HG02973 (cell line): ENCODE data around the gene VPS37C.
"Not testable (repeated sequence)": the region's sequence is repeated elsewhere in the genome, so short reads cannot be mapped to it uniquely, and the experiment has no call there.

Experiments
- ATAC-seq: cut with Tn5 transposase; IDR thresholded peaks from one replicate; pipeline ENCODE4 v1.9.1; 2021; ENCODE audit warnings: moderate library complexity; ENCODE audit not compliant: unreplicated experiment

Gene VPS37C

DNA sequence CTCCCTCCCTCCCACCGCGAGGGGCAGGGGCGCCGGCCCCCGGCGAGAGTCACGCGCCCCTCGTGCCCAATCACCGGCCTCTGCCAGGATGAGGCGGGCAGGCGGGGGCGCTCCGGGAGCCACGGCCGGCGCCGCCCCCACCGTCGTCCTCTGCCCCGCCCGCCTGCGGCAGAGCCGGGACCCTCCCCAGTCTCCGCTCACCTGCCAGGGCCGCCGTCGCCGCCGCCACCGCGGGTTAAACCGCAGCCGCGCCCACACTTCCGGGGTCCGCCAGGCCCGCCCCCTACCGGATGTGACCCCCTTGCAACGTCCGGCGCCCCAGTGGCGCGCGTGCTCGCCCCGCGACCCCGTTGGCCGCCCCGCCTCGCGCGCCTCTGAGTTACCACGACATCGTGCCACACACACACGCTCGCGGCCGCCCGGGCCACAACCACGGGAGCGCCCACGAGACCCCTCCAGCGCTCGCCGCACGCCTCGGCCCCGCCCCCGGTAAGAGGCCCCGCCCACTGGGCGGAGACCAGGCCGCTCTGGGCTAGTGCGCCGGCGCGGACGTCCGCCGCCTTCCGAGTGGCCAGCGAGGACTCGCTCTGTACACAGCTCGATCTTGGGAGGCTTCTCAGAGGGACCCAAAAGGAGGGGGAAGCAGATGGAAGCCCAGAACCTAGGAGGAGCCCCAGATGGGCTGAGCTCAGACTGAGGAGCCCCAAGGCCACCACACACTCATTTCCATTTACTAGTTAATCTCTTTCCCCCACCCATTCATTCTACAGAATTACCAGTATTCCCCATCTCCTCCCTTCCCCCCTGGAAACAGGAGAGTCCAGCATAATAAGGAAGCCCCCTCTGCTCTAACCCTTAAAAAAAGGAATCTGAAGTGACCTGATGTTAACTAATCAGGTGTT lies at the start of gene VPS37C:
Gene VPS37C (minus strand): TSS at position 237 of the 902 bp plus-strand sequence. CDS start 22,597 bp downstream, outside the sequence.
- ATAC-seq = peak; percentile 53

- not testable (repeated sequence) for ATAC-seq
Measured at GRCh38 chr11:61210629-61211028, 49.4 kb upstream of the VPS37C start.

- ATAC-seq = not testable (repeated sequence)
Measured at GRCh38 chr11:61207636-61208310, 46.5 kb upstream of the VPS37C start.

DNA sequence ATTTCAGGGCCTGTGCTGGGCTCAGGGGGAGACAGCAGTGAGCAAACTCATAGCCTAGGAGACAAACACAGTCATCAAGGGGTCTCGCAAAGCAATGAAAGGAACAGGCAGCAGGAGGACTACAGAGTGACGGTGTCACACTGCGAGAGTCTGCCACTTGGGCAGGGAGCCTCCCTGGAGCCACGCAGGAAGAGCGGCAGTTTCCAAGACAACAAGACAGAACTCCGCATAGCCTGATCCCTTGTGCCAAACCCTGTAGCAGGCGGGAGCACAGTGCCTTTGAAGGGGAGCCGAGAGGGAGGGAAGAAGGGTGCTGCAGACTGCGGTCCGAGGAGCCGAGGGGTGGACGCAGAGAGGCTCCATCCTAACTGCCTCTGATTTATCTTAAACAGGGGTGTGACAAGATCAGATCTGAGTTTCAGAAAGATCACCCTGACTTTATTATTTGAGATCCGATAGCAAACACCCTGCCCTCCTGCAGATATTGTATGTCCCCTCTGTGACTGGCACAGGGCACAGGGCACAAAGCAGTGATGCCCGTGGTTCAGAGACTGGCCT lies 43.4 kb upstream of the VPS37C start:
- ATAC-seq = not testable (repeated sequence)

GRCh38 chr11:61203873-61204272 lies 42.6 kb upstream of the VPS37C start:
- not testable (repeated sequence) for ATAC-seq

DNA sequence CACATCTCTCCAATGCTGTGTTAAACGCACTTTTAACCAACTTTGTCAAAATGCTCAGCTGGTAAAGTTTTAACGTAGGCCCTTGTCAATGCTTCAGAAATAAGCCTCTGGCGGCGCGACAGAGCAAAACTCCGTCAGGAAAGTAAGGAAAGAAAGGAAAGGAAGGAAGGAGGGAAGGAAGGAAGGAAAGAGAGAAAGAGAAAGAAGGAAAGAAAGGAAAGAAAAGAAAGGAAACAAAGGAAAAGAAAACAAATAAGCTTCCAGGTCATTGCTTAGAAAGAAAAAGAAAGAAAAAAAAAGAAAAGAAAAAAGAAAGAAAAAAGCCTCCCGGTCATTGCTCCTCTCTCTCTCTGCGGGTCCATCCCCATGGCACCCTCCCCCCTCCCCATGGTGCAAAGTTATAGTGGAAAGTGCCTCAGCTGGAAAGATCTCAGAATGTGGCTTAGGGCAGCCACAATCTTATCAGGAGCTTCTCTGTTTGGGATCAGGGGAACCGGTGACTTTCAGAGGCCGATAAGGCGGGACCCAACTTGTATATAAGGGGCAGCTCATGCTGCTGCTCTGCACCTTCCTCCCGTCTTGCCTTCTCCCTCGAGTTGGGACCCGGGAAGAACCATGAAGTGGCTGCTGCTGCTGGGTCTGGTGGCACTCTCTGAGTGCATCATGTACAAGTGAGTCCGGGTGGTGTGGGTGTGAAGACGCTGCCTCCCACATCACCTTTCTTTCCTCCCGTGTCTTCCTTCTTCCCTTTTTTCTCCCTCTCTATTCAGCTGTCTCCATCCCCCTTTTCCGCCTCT lies 41.9 kb upstream of the VPS37C start, which contains the start of gene PGA3:
Gene PGA3 (plus strand): TSS at position 566 of the 797 bp plus-strand sequence. CDS start 50 bp downstream, at position 616.
- ATAC-seq = not testable (repeated sequence)

GRCh38 chr11:61201476-61201875 lies 40.2 kb upstream of the VPS37C start:
- no peak for ATAC-seq

GRCh38 chr11:61198948-61199523 lies 37.8 kb upstream of the VPS37C start:
- ATAC-seq = no peak

GRCh38 chr11:61198361-61198760 lies 37.1 kb upstream of the VPS37C start:
- ATAC-seq = no peak

GRCh38 chr11:61195719-61196118 lies 34.5 kb upstream of the VPS37C start:
- ATAC-seq = no peak

GRCh38 chr11:61194981-61195695 lies 33.9 kb upstream of the VPS37C start:
- ATAC-seq = no peak

DNA sequence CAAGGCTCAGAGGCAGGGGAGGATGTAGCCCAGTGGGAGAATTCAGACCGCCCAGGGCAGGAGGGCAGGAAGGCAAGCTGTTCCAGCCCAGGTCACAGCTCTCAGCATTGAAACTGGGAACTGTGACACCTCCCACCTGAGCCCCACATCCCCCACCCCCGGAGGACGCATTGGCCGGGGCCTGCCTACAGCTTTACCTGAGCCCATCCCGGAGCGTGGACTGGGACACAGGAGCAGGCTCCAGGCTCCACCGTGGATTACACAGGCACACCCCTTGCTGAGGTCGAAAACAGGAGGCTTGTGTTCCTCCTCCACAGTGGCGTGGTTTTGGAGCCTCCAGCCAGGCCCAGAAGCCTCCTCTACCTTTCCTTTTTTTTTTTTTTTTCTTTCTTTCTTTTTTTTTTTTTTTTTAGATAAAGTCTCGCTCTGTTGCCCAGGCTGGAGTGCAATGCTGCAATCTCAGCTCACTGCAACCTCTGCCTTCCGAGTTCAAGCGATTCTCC lies 33.0 kb upstream of the VPS37C start:
- ATAC-seq = no peak

DNA sequence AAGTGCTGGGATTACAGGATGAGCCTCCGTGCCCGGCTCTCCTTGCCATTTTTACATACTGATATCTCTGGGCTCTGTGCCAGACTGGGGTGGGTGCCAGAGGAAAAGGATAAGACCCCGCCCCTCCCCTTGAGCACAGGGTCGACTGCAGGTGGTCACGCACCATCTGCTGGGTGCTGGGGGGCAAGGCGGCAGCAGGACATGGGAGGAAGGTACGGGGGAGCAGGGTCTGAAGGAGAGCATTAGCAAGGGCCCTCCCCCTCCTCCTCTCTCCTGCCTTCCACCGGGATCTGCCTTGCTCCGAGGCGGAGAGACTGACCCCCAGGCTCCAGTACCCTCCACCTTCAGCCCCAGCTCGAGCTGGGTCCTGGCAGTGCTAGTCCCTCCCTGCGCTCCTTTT lies 32.4 kb upstream of the VPS37C start:
- no peak for ATAC-seq

GRCh38 chr11:61189933-61190332 lies 28.7 kb upstream of the VPS37C start:
- no peak for ATAC-seq

DNA sequence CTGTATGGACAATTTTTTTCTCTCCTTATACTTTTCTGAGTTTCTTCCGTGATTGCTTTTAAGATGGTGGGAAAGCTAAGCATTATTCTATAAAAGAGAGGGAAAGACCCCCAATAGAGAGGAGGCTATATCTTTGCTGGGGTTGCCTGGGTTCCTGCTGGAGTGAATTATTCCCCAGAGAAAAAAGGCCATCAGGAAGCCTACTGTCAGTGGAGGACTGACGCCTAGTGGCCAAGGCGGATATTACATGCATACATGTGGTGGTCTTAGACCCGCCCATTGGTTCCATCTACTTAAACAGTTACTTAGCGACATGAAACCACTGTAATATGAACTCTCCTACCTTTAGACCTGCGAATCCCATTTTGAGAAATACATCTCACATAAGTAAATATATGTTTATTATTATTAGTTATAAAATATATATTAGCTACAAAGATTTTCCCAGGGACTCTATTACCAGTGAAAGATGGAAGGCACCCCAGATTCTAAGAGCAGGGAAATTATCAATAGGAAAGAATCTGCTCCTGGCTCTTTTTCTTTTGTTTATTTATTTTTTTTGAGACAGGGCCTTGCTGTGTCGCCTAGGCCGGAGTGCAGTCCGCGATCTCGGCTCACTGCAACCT lies 26.4 kb upstream of the VPS37C start:
- no peak for ATAC-seq

DNA sequence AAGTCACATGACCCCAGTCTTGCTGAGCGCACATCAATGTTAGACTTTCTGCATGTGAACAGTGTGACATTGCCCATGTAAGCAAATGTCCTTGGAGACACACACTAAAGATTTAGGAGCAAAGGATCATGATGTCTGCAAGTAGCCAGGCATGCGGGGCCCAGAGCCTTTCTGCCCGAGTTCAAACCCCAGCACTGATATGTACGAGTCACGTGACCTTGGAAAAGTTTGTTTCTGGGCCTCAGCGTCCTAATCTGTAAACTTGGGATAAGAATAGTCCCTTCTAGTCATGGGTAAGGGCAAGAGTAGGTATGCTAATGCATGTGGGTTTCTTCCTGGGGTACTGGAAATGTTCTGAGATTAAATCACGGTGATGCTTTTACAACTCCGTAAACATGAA lies 25.3 kb upstream of the VPS37C start:
- no peak for ATAC-seq

DNA sequence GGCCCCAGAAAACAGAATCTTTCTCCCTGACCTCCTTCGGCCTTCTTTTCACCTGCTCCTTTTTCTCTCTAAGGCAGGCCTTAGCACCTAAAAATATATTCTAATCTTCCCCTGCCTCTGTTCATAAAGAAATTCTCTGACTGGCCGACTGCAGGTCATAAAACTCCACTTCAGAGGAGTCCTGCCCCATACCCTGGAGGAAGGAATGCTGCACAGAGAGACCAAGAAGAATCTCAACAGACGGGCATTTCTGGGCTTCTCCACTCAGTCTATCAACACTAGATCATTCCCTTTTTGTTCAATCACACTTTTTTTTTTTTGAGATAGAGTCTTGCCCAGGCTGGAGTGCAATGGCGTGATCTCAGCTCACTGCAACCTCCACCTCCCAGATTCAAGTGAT lies 22.4 kb upstream of the VPS37C start:
- ATAC-seq = no peak

DNA sequence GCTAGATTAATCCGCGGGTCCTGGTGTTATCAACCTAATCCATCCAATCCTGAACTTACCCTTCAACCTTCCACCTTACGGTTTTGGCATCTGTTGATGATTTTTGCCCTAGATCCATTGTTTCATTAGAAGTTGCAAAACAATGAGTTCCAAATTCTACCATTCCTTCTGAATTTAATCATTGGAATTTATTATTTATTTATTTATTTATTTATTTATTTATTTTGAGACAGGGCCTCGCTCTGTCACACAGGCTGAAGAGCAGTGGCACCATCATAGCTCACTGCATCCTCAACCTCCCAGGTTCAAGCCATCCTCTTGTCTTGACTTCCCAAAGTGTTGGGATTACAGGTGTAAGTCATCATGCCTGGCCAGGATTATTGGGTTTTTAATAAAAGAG lies 20.3 kb upstream of the VPS37C start:
- no peak for ATAC-seq

GRCh38 chr11:61180205-61180604 lies 19.0 kb upstream of the VPS37C start:
- not testable (repeated sequence) for ATAC-seq
